ENCODE data around the gene MCC.

MCC gene

GRCh38 chr5:113337515-113338415 lies 150.5 kb downstream of the MCC start:
- no peak for TF ChIP-seq CTCF (IDR thresholded peaks at IDR 0.05; ENCODE audit: insufficient read depth, low read length, poor library complexity, severe bottlenecking)
- no peak overlapping the region for H3K4me3 ChIP-seq (replicated peaks; ENCODE audit: low read depth, low read length)

GRCh38 chr5:113336975-113337374 lies 151.3 kb downstream of the MCC start:
- no peak for TF ChIP-seq CTCF (IDR thresholded peaks at IDR 0.05; ENCODE audit: insufficient read depth, low read length, poor library complexity, severe bottlenecking)
- H3K27me3 ChIP-seq (replicated peaks; ENCODE audit: control insufficient read depth, insufficient read depth, low read length), result no peaks in the 10 kb centered on the region; the same call in 1 of the 2 replicates
- H3K4me3 ChIP-seq (replicated peaks; ENCODE audit: low read depth, low read length), result no peak overlapping the region
- DNase-seq (ENCODE audit: extremely low read depth, insufficient read length), result no peak
- H3K36me3 ChIP-seq (ENCODE audit: control insufficient read depth, insufficient read depth, low read length), result no peaks in the 10 kb centered on the region

More at GRCh38 chr5:113337515-113338415, 150.5 kb downstream of the MCC start:
- no peaks in the 10 kb centered on the region; the same call in 1 of the 2 replicates for H3K27me3 ChIP-seq (replicated peaks; ENCODE audit: control insufficient read depth, insufficient read depth, low read length)
- H3K36me3 ChIP-seq (ENCODE audit: control insufficient read depth, insufficient read depth, low read length), result no peaks in the 10 kb centered on the region
- DNase-seq (ENCODE audit: extremely low read depth, insufficient read length), result no peak

GRCh38 chr5:113333411-113333810 lies 154.8 kb downstream of the MCC start:
- Histone ChIP-seq H3K27me3 (replicated peaks; ENCODE audit: control insufficient read depth, insufficient read depth, low read length) (no peaks in the 10 kb centered on the region; the same call in 1 of the 2 replicates), H3K4me3 (replicated peaks; ENCODE audit: low read depth, low read length) (no peak overlapping the region), H3K36me3 (ENCODE audit: control insufficient read depth, insufficient read depth, low read length) (no peaks in the 10 kb centered on the region)
- no peak for DNase-seq (ENCODE audit: extremely low read depth, insufficient read length)
- no peak for TF ChIP-seq CTCF (IDR thresholded peaks at IDR 0.05; ENCODE audit: insufficient read depth, low read length, poor library complexity, severe bottlenecking)

GRCh38 chr5:113331209-113331551 lies 157.1 kb downstream of the MCC start:
- TF ChIP-seq CTCF (IDR thresholded peaks at IDR 0.05; ENCODE audit: insufficient read depth, low read length, poor library complexity, severe bottlenecking), result no peak
- Histone ChIP-seq H3K27me3 (replicated peaks; ENCODE audit: control insufficient read depth, insufficient read depth, low read length) (no peaks in the 10 kb centered on the region), H3K4me3 (replicated peaks; ENCODE audit: low read depth, low read length) (no peak overlapping the region), H3K36me3 (ENCODE audit: control insufficient read depth, insufficient read depth, low read length) (no peaks in the 10 kb centered on the region)
- DNase-seq (ENCODE audit: extremely low read depth, insufficient read length), result no peak

GRCh38 chr5:113330533-113331208 lies 157.6 kb downstream of the MCC start:
- Histone ChIP-seq H3K4me3 (replicated peaks; ENCODE audit: low read depth, low read length) (no peak overlapping the region), H3K27me3 (replicated peaks; ENCODE audit: control insufficient read depth, insufficient read depth, low read length) (no peaks in the 10 kb centered on the region), H3K36me3 (ENCODE audit: control insufficient read depth, insufficient read depth, low read length) (no peaks in the 10 kb centered on the region)
- peak; percentile 42 for TF ChIP-seq CTCF (IDR thresholded peaks at IDR 0.05; ENCODE audit: insufficient read depth, low read length, poor library complexity, severe bottlenecking)
- DNase-seq (ENCODE audit: extremely low read depth, insufficient read length), result no peak

Data from GM06990 (cell line).